ENCODE measurements around the gene ABHD17C. TPM values are rescaled to one million over a fixed set of nuclear protein-coding genes. Genes with fewer than 3 reads are reported as not detected.

Gene ABHD17C
- total RNA-seq, 4 donors from 2014 or later, result 7.3 to 9.5 (median 8.4) TPM

GRCh38 chr15:80710635-80711554, 15.8 kb downstream of the ABHD17C start:
- Histone ChIP-seq H3K27me3 (no peaks in the 10 kb centered on the region), H3K9me3 (no peaks in the 10 kb centered on the region), H3K27ac (no peak overlapping the region), H3K36me3 (no peaks in the 10 kb centered on the region), H3K4me3 (replicated peaks in 1 of 3) (no peak overlapping the region), H3K4me1 (peaks cover 4 to 12% of the 10 kb centered on the region in 2 donors)
- intact Hi-C loops (cut with DNase I), result no loop called here
- TF ChIP-seq POLR2A (IDR thresholded peaks at IDR 0.05), result no peak
- no peak for TF ChIP-seq CTCF (IDR thresholded peaks at IDR 0.05)
- no peak for DNase-seq
- WGBS, 2 donors, result 85 to 89% methylated on average over 9 of the region's 9 CpGs

DNA sequence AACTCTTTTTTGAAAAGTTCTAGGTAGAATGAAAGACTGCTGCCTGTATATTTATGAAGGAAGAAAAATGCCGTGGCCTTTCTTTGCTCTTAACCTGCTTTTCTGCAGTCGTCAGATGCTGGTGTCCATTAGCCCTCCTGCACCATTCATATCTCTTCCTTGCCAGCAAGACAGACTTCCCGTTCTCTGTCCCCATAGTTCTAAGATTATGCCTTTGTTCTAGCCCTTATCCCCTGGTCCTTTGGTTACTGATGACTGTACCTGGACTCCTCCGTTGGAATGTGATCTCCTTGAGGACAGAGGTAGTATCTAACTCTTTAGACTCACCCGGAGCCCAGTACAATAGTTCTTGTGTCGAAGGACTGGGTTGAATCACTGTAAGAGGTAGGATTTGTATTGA, 16.8 kb downstream of the ABHD17C start:
- WGBS, 2 donors, result 93% methylated on average over 6 of the region's 6 CpGs
- no peaks in the 10 kb centered on the region for H3K36me3 ChIP-seq
- no peaks in the 10 kb centered on the region for H3K9me3 ChIP-seq
- no peak overlapping the region for H3K27ac ChIP-seq
- no peaks in the 10 kb centered on the region for H3K27me3 ChIP-seq
- peaks cover 4 to 12% of the 10 kb centered on the region in 2 donors for H3K4me1 ChIP-seq
- no peak for TF ChIP-seq POLR2A (IDR thresholded peaks at IDR 0.05)
- TF ChIP-seq CTCF (IDR thresholded peaks at IDR 0.05), result no peak
- DNase-seq, result no peak
- H3K4me3 ChIP-seq (replicated peaks in 1 of 3), result no peak overlapping the region
- intact Hi-C loops (cut with DNase I), result no loop called here

- Histone ChIP-seq H3K4me1 (peaks cover 4 to 12% of the 10 kb centered on the region in 2 donors), H3K27ac (no peak overlapping the region), H3K27me3 (no peaks in the 10 kb centered on the region), H3K36me3 (no peaks in the 10 kb centered on the region), H3K9me3 (no peaks in the 10 kb centered on the region), H3K4me3 (replicated peaks in 1 of 3) (no peak overlapping the region)
- WGBS, 2 donors, result 96 to 98% methylated on average over 4 of the region's 4 CpGs
- intact Hi-C loops (cut with DNase I), result no loop called here
- no peak for DNase-seq
- no peak for TF ChIP-seq CTCF (IDR thresholded peaks at IDR 0.05)
- no peak for TF ChIP-seq POLR2A (IDR thresholded peaks at IDR 0.05)
These were observed 17.8 kb downstream of the ABHD17C start for GRCh38 chr15:80712956-80713355.

GRCh38 chr15:80721476-80721875, 26.4 kb downstream of the ABHD17C start:
- no peaks in the 10 kb centered on the region for H3K36me3 ChIP-seq
- H3K27ac ChIP-seq, result no peak overlapping the region
- no peaks in the 10 kb centered on the region for H3K4me1 ChIP-seq
- H3K4me3 ChIP-seq (replicated peaks in 1 of 3), result no peak overlapping the region
- TF ChIP-seq CTCF (IDR thresholded peaks at IDR 0.05), result no peak
- WGBS, 2 donors, result 79 to 85% methylated on average over 7 of the region's 7 CpGs
- no peak for DNase-seq
- no peaks in the 10 kb centered on the region for H3K27me3 ChIP-seq
- intact Hi-C loops (cut with DNase I), result no loop called here
- no peaks in the 10 kb centered on the region for H3K9me3 ChIP-seq

GRCh38 chr15:80722811-80723210, 27.7 kb downstream of the ABHD17C start:
- no peaks in the 10 kb centered on the region for H3K36me3 ChIP-seq
- no peak for DNase-seq
- intact Hi-C loops (cut with DNase I), result no loop called here
- TF ChIP-seq POLR2A (IDR thresholded peaks at IDR 0.05) (no peak), CTCF (IDR thresholded peaks at IDR 0.05) (no peak)
- peaks cover 4 to 13% of the 10 kb centered on the region in 2 donors for H3K4me1 ChIP-seq
- H3K9me3 ChIP-seq, result no peaks in the 10 kb centered on the region
- WGBS, 2 donors, result 73 to 93% methylated on average over 4 of the region's 4 CpGs
- H3K4me3 ChIP-seq (replicated peaks in 1 of 3), result no peak overlapping the region
- no peaks in the 10 kb centered on the region for H3K27me3 ChIP-seq
- H3K27ac ChIP-seq, result no peak overlapping the region

Data from thyroid gland (tissue), 4 donors.